Dedifferentiated amniotic fluid mesenchymal stem cell (primary cell): ENCODE results near the gene SMARCA4.
"Not testable (repeated sequence)": the region's sequence is repeated elsewhere in the genome, so short reads cannot be mapped to it uniquely, and the experiment has no call there.

ENCODE experiments used
- DNase-seq: peaks from one replicate; pipeline ENCODE4 v3.0.0-alpha.2; 2016; ENCODE audit errors: extremely low spot score

SMARCA4 gene

GRCh38 chr19:11097367-11097766 lies 136.5 kb downstream of the SMARCA4 start:
- DNase-seq = not testable (repeated sequence)

DNA sequence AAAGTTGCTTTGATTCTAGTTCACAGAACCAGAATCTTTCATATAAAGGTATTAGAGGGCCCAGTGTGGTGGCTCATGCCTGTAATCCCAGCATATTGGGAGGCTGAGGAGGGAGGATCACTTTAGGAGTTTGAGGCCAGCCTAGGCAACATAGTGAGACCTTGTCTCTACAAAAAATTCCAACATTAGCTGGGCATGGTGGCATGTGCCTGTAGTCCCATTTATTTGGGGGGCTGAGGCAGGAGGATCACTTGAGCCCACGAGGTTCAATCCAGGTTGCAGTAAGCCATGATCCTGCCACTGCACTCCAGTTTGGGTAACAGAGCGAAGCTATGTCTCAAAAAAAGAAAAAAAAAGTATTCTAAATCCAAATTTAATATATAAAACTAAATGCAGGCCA lies 137.5 kb downstream of the SMARCA4 start:
- DNase-seq = no peak

DNA sequence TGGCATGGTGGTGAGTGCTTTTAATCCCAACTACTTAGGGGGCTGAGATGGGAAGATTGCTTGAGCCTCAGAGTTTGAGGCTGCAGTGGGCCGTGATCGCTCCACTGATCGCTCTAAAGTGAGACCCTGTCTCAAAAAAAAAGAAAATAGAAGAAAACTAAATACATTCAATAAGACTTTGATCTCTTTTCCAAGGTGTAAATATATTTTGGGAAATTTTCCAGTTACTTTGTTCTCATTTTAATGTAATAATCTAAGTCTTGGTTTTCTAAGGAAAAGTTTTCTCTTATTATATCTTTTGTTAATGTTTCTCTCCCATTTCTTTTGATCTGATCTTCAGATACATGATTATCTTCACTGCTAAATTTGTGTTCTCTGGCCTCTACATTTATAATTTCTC lies 138.0 kb downstream of the SMARCA4 start:
- no peak for DNase-seq

DNA sequence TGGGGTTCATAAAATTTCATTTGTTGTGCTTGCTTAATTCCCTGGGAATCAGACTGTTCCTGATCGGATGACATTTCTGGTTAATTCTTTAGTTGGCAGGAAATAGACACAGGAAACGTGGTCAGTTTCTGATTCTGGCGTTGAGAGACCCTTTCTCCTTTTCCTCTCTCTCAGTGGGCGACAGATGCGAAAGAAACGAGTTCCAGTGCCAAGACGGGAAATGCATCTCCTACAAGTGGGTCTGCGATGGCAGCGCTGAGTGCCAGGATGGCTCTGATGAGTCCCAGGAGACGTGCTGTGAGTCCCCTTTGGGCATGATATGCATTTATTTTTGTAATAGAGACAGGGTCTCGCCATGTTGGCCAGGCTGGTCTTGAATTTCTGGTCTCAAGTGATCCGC lies 139.2 kb downstream of the SMARCA4 start:
- DNase-seq = no peak

GRCh38 chr19:11101057-11101456 lies 140.2 kb downstream of the SMARCA4 start:
- no peak for DNase-seq

DNA sequence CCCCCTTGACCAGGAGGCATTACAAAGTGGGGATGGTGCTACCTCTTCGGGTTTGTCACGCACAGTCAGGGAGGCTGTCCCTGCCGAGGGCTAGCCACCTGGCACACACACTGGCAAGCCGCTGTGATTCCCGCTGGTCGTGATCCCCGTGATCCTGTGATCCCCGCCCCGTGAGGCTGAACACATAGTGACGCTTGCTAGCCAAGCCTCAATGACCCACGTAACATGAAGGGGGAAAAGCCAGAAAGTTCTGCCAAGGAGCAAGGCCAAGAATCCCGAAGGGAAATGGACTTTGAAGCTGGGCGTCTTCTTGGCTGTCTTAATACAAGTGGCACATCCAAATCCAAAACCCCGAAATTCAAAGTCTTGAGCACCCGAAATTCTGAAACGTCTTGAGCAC lies 142.1 kb downstream of the SMARCA4 start:
- no peak for DNase-seq

- DNase-seq = not testable (repeated sequence)
Measured at GRCh38 chr19:11103667-11104066, 142.8 kb downstream of the SMARCA4 start.

- DNase-seq = no peak
Measured at GRCh38 chr19:11105014-11105636, 144.3 kb downstream of the SMARCA4 start.

DNA sequence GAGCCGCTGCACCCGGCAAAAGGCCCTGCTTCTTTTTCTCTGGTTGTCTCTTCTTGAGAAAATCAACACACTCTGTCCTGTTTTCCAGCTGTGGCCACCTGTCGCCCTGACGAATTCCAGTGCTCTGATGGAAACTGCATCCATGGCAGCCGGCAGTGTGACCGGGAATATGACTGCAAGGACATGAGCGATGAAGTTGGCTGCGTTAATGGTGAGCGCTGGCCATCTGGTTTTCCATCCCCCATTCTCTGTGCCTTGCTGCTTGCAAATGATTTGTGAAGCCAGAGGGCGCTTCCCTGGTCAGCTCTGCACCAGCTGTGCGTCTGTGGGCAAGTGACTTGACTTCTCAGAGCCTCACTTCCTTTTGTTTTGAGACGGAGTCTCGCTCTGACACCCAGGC lies 145.6 kb downstream of the SMARCA4 start:
- DNase-seq = no peak

GRCh38 chr19:11108746-11109145 lies 147.9 kb downstream of the SMARCA4 start:
- no peak for DNase-seq

- DNase-seq = no peak
Measured at GRCh38 chr19:11111117-11111770, 150.4 kb downstream of the SMARCA4 start.

GRCh38 chr19:11111771-11112144 lies 150.9 kb downstream of the SMARCA4 start:
- DNase-seq = no peak
